GM12878 (cell line): ENCODE data around the gene KCNA2. TPM values are rescaled to one million over a fixed set of nuclear protein-coding genes. Genes with fewer than 3 reads are reported as not detected.

Experiments used
- ATAC-seq: fragments of 200-7000 bp; cut with Tn5 transposase; 3 replicates; pipeline ENCODE4 v1.9.1; 2020; ENCODE audit warnings: mild to moderate bottlenecking, moderate library complexity
- BruUV-seq: library from RNA; stranded (reverse); fragments of 400-500 nt; replicated peaks from 2 replicates; lab custom pipeline; 2021; lab: Mats Ljungman, UMichigan
- CTCF ChIA-PET: fragments of 300-600 bp; sonication (Branson Sonifier 250); formaldehyde crosslinking; extraction: SDS; loops from one replicate; lab custom pipeline; 2021; ENCODE audit warnings: inconsistent platforms; lab: Yijun Ruan, JAX
- POLR2A ChIA-PET: fragments of 350-600 bp; formaldehyde crosslinking; extraction: SDS; loops from one replicate; lab custom pipeline; 2021; ENCODE audit warnings: inconsistent platforms; lab: Charles Lee
- RAD21 ChIA-PET: fragments of 300-600 bp; sonication (Branson Sonifier 250); formaldehyde crosslinking; loops from one replicate; lab custom pipeline; 2023; ENCODE audit warnings: antibody characterized with exemption; ENCODE audit not compliant: unreplicated experiment; lab: Charles Lee
- SMC1A ChIA-PET: fragments of 300-600 bp; sonication (Branson Sonifier 250); formaldehyde crosslinking; loops from one replicate; lab custom pipeline; 2023; ENCODE audit not compliant: unreplicated experiment, uncharacterized antibody; lab: Charles Lee
- DNase-seq: peaks from one replicate; pipeline ENCODE4 v3.0.0-alpha.2; 2011; ENCODE audit warnings: low read depth, low spot score
- FAIRE-seq: peaks from 3 replicates; lab custom pipeline; 2011; peaks lifted over from hg19 to GRCh38; lab: Jason Lieb, UNC
- H2AFZ ChIP-seq: 2 replicates; pipeline ENCODE4 v1.6.0; 2011; ENCODE audit warnings: low read depth, low read length, control low read depth; ENCODE audit not compliant: control insufficient read depth
- H3K27ac ChIP-seq: 2 replicates; pipeline ENCODE4 v1.5.1; 2011; ENCODE audit warnings: control low read depth; ENCODE audit not compliant: control insufficient read depth, insufficient read depth
- H3K27me3 ChIP-seq, 2 experiments: replicated peaks in 1 of 2; 2 replicates each; pipeline versions ENCODE4 v1.6.0 to v1.6.1; 2011; ENCODE audit warnings: low read length in 1 of 2; ENCODE audit not compliant: control insufficient read depth in 2 of 2, insufficient read depth in 2 of 2
- H3K36me3 ChIP-seq, 2 experiments: 2 replicates each; pipeline ENCODE4 v1.5.1; 2011; ENCODE audit warnings: low read length in 1 of 2; ENCODE audit not compliant: control insufficient read depth in 2 of 2, insufficient read depth in 2 of 2
- H3K4me1 ChIP-seq: 2 replicates; pipeline ENCODE4 v1.6.1; 2011; ENCODE audit warnings: mild to moderate bottlenecking, low read length, moderate library complexity, mixed read lengths; ENCODE audit not compliant: control insufficient read depth, insufficient read depth
- H3K4me2 ChIP-seq: 2 replicates; pipeline ENCODE4 v1.6.0; 2011; ENCODE audit warnings: control low read depth; ENCODE audit not compliant: control insufficient read depth, insufficient read depth
- H3K4me3 ChIP-seq: fragments of 200-600 bp; sonication (generic); 2 replicates; pipeline ENCODE4 v1.5.1; 2016
- H3K79me2 ChIP-seq: 2 replicates; pipeline ENCODE4 v1.6.0; 2011; ENCODE audit warnings: low read length; ENCODE audit not compliant: control insufficient read depth, insufficient read depth
- H3K9ac ChIP-seq: 2 replicates; pipeline ENCODE4 v1.8.0; 2011; ENCODE audit warnings: low read length, control low read depth, mixed read lengths; ENCODE audit not compliant: control insufficient read depth, insufficient read depth
- H3K9me3 ChIP-seq: replicated peaks from 3 replicates; pipeline ENCODE4 v1.5.1; 2011; ENCODE audit warnings: mild to moderate bottlenecking, low read length; ENCODE audit not compliant: control insufficient read depth, insufficient read depth
- H4K20me1 ChIP-seq: 2 replicates; pipeline ENCODE4 v1.6.0; 2011; ENCODE audit not compliant: control insufficient read depth, insufficient read depth
- IKZF2 ChIP-seq, 2 experiments: fragments of 450-650 bp; IDR thresholded peaks; 2 replicates each; pipeline ENCODE4 v1.6.1; 2017; ENCODE audit warnings: mild to moderate bottlenecking in 2 of 2, moderate library complexity in 2 of 2
- JUNB ChIP-seq: IDR thresholded peaks from 2 replicates; pipeline ENCODE4 v1.6.1; 2016; ENCODE audit warnings: antibody characterized with exemption, mild to moderate bottlenecking
- NRF1 ChIP-seq: conservative IDR thresholded peaks from 2 replicates; pipeline ENCODE4 v1.6.1; 2011; ENCODE audit warnings: mild to moderate bottlenecking, low read depth, low read length, improper control_type of control experiment
- PML ChIP-seq: IDR thresholded peaks from 2 replicates; pipeline ENCODE4 v1.6.1; 2012; ENCODE audit warnings: low read length, inconsistent platforms
- PRDM15 ChIP-seq: fragments of 450-650 bp; formaldehyde crosslinking; IDR thresholded peaks from 2 replicates; pipeline ENCODE4 v1.4.0; 2020; ENCODE audit warnings: mild to moderate bottlenecking, moderate library complexity
- RCOR1 ChIP-seq: conservative IDR thresholded peaks from 2 replicates; pipeline ENCODE4 v1.6.1; 2012; ENCODE audit warnings: low read depth, low read length, improper control_type of control experiment
- SREBF1 ChIP-seq: IDR thresholded peaks from 2 replicates; pipeline ENCODE4 v1.6.1; 2012; ENCODE audit warnings: mild to moderate bottlenecking, low read length
- SUZ12 ChIP-seq: fragments of 200-600 bp; sonication (generic); IDR thresholded peaks from one replicate; pipeline ENCODE4 v1.6.1; 2018; ENCODE audit warnings: antibody characterized with exemption, mild to moderate bottlenecking; ENCODE audit not compliant: unreplicated experiment
- WRNIP1 ChIP-seq: IDR thresholded peaks from 2 replicates; pipeline ENCODE4 v1.6.1; 2011; ENCODE audit warnings: low read depth, low read length, improper control_type of control experiment, borderline replicate concordance
- ZNF207 ChIP-seq: fragments of 450-650 bp; IDR thresholded peaks from 2 replicates; pipeline ENCODE4 v1.6.1; 2014; ENCODE audit warnings: antibody characterized with exemption, mild to moderate bottlenecking, borderline replicate concordance
- ZNF274 ChIP-seq: IDR thresholded peaks from one replicate; pipeline ENCODE4 v1.8.0; 2011; ENCODE audit not compliant: insufficient read length, insufficient read depth
- WGBS: methylation state at CpG from one replicate; pipeline ENCODE4 v1.1.6; 2016; ENCODE audit warnings: low lambda C conversion rate; ENCODE audit not compliant: insufficient replicate concordance, insufficient coverage; ENCODE audit errors: missing lambda C conversion rate; 5-methylcytosine and 5-hydroxymethylcytosine counted together
- in situ Hi-C: fragments of 300-500 bp; cut with MboI; formaldehyde crosslinking; loops from 9 replicates; pipeline ENCODE4 v1.14.3; 2018; ENCODE audit warnings: mixed read lengths
- intact Hi-C: fragments of 100-400 bp; cut with micrococcal nuclease; formaldehyde crosslinking; loops from one replicate; pipeline ENCODE4 v1.14.2; 2022; ENCODE audit not compliant: unreplicated experiment
- polyA plus RNA-seq, 11 experiments: library from polyadenylated mRNA; depleted of rRNA in 4 of 11; unstranded in 6 of 11; stranded (reverse) in 5 of 11; fragments of >200 nt; fragmentation: Nextera tagmentation in 4 of 11; fragmentation: Illumina TruSeq in 1 of 11; extraction: Ambion mirVana in 4 of 11; extraction: Trizol in 1 of 11; gene quantifications; 1 replicate in 1 of 11; 2 replicates in 10 of 11; pipeline versions ENCODE4 v1.2.1 to v1.2.3, GENCODE V29; 2011 to 2016; ENCODE audit warnings: inconsistent platforms in 2 of 11, missing spikeins in 2 of 11, low read depth in 1 of 11
- total RNA-seq, 4 experiments: library from RNA; depleted of rRNA in 3 of 4; stranded (reverse); fragments of >200 nt in 3 of 4; fragmentation: Illumina TruSeq in 1 of 4; extraction: Trizol in 1 of 4; gene quantifications; 2 replicates each; pipeline versions ENCODE4 v1.2.1 to v1.2.3, GENCODE V29; 2013 to 2021
- TF ChIP-seq, protein P1 (sequence below): fragments of 150-350 bp; IDR thresholded peaks from 2 replicates; pipeline ENCODE4 v1.6.1; 2016; ENCODE audit warnings: low read depth, low read length
- TF ChIP-seq, protein P2 (sequence below), 3 experiments: IDR thresholded peaks in 2 of 3; conservative IDR thresholded peaks in 1 of 3; 2 replicates each; pipeline ENCODE4 v1.5.1; 2011; ENCODE audit warnings: low read depth in 3 of 3, low read length in 3 of 3, mild to moderate bottlenecking in 3 of 3, control low read depth in 2 of 3, moderate library complexity in 2 of 3, inconsistent platforms in 1 of 3, mixed read lengths in 1 of 3; ENCODE audit not compliant: control insufficient read depth in 2 of 3, insufficient read depth in 1 of 3; ENCODE audit errors: extremely low read depth in 1 of 3

The KCNA2 gene
- total and polyA plus RNA-seq, 10 of the 15 experiments (the other 5 are each of a cell fraction or from before 2014, with no cell fraction given), result 0.02 to 0.56 (median 0.10) TPM; not detected in 2

GRCh38 chr1:110631836-110632620, 25.9 kb upstream of the KCNA2 start:
- CTCF ChIA-PET, result interaction anchor here (0.6 to 7.5 kb wide), 12 partner anchors 9 to 353 kb away, joined by 3 to 162 read pairs (median 7); no protein-coding TSS in a partner anchor
- H4K20me1 ChIP-seq, result no peaks in the 10 kb centered on the region
- peak overlapping the region; percentile 21; the same call in 1 of the 2 replicates for H3K9ac ChIP-seq
- no peaks in the 10 kb centered on the region for H3K79me2 ChIP-seq
- in situ Hi-C loops (no loop called here), intact Hi-C loops (loop anchor here (1.0 to 10.0 kb wide), 6 partner anchors 13 to 593 kb away; partner anchors contain the start of genes CD53 and CHI3L2)
- no peaks in the 10 kb centered on the region for H3K36me3 ChIP-seq
- H2AFZ ChIP-seq, result no peak overlapping the region
- H3K27ac ChIP-seq, result peak overlapping the region; percentile 52
- DNase-seq (no peak), ATAC-seq (no peak), FAIRE-seq (no peak)
- no peak overlapping the region; the same call in 1 of the 2 replicates for H3K4me3 ChIP-seq
- RAD21 ChIA-PET, result interaction anchor here (1.1 to 3.5 kb wide), 5 partner anchors 12 to 151 kb away, joined by 3 to 25 read pairs (median 4); no protein-coding TSS in a partner anchor
- BruUV-seq, result no TSS peak
- no peaks in the 10 kb centered on the region for H3K27me3 ChIP-seq
- 36% methylated on average over 6 of the region's 6 CpGs for WGBS
- SMC1A ChIA-PET, result interaction anchor here (1.2 to 11.2 kb wide), 5 partner anchors 12 to 149 kb away, joined by 3 to 144 read pairs (median 19); no protein-coding TSS in a partner anchor
- H3K9me3 ChIP-seq, result no peaks in the 10 kb centered on the region; the same call in 2 of the 3 replicates
- peak overlapping the region; percentile 88 for H3K4me2 ChIP-seq
- H3K4me1 ChIP-seq, result peaks cover 73% of the 10 kb centered on the region
- POLR2A ChIA-PET, result interaction anchor here (1.0 kb wide), 1 partner anchor 12 kb away, joined by 3 read pairs; no protein-coding TSS in a partner anchor
- no peak for TF ChIP-seq PRDM15 (CRISPR knock-in tag)
- no peak for TF ChIP-seq RCOR1
- TF ChIP-seq WRNIP1, result no peak
- TF ChIP-seq, protein P1, sequence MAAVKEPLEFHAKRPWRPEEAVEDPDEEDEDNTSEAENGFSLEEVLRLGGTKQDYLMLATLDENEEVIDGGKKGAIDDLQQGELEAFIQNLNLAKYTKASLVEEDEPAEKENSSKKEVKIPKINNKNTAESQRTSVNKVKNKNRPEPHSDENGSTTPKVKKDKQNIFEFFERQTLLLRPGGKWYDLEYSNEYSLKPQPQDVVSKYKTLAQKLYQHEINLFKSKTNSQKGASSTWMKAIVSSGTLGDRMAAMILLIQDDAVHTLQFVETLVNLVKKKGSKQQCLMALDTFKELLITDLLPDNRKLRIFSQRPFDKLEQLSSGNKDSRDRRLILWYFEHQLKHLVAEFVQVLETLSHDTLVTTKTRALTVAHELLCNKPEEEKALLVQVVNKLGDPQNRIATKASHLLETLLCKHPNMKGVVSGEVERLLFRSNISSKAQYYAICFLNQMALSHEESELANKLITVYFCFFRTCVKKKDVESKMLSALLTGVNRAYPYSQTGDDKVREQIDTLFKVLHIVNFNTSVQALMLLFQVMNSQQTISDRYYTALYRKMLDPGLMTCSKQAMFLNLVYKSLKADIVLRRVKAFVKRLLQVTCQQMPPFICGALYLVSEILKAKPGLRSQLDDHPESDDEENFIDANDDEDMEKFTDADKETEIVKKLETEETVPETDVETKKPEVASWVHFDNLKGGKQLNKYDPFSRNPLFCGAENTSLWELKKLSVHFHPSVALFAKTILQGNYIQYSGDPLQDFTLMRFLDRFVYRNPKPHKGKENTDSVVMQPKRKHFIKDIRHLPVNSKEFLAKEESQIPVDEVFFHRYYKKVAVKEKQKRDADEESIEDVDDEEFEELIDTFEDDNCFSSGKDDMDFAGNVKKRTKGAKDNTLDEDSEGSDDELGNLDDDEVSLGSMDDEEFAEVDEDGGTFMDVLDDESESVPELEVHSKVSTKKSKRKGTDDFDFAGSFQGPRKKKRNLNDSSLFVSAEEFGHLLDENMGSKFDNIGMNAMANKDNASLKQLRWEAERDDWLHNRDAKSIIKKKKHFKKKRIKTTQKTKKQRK, result no peak
- no peak for TF ChIP-seq PML
- no peak for TF ChIP-seq ZNF274
- TF ChIP-seq, protein P2, sequence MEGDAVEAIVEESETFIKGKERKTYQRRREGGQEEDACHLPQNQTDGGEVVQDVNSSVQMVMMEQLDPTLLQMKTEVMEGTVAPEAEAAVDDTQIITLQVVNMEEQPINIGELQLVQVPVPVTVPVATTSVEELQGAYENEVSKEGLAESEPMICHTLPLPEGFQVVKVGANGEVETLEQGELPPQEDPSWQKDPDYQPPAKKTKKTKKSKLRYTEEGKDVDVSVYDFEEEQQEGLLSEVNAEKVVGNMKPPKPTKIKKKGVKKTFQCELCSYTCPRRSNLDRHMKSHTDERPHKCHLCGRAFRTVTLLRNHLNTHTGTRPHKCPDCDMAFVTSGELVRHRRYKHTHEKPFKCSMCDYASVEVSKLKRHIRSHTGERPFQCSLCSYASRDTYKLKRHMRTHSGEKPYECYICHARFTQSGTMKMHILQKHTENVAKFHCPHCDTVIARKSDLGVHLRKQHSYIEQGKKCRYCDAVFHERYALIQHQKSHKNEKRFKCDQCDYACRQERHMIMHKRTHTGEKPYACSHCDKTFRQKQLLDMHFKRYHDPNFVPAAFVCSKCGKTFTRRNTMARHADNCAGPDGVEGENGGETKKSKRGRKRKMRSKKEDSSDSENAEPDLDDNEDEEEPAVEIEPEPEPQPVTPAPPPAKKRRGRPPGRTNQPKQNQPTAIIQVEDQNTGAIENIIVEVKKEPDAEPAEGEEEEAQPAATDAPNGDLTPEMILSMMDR (IDR thresholded peaks at IDR 0.05 in 2 of 3, conservative IDR thresholded peaks at IDR 0.05 in 1 of 3; ENCODE audit: control insufficient read depth in 2 of 3, extremely low read depth in 1 of 3, insufficient read depth in 1 of 3, low read depth in 3 of 3, low read length in 3 of 3), result no peak
- TF ChIP-seq JUNB, result no peak
- no peak for TF ChIP-seq IKZF2 (IDR thresholded peaks at IDR 0.05)
- TF ChIP-seq NRF1, result no peak
- no peak for TF ChIP-seq ZNF207
- no peak for TF ChIP-seq SUZ12
- no peak for TF ChIP-seq SREBF1
